ENCODE data around the gene CAMK2B. TPM values are rescaled to one million over a fixed set of nuclear protein-coding genes. Genes with fewer than 3 reads are reported as not detected.

CAMK2B gene
- total RNA-seq, 1 experiment from 2014 or later = 0.34 TPM

- no peak overlapping the region for H3K27ac ChIP-seq (ENCODE audit: low read depth, low read length)
- ChIA-PET POLR2A (no interaction called here), CTCF (no interaction called here), RAD21 (ENCODE audit: low non-redundant PET in 1 of 2, low total read pairs in 2 of 2, uncharacterized antibody in 2 of 2, unreplicated experiment in 2 of 2) (no interaction called here)
- 0 out of 2 replicates have a peak, but pooled peaks cover 5% of the 10 kb centered on the region for H3K27me3 ChIP-seq (ENCODE audit: insufficient read depth, low read length)
- DNase-seq (ENCODE audit: low read depth, low spot score) (no peak), ATAC-seq (no peak)
- no TSS peak for BruUV-seq (replicated peaks)
- no peaks in the 10 kb centered on the region for H4K20me1 ChIP-seq (ENCODE audit: insufficient read depth)
- H3K4me2 ChIP-seq (ENCODE audit: low read length) = no peak overlapping the region
- intact Hi-C loops (cut with micrococcal nuclease) = no loop called here
- H2AFZ ChIP-seq (ENCODE audit: low read depth, low read length, poor library complexity, severe bottlenecking) = no peak overlapping the region
- no peak for TF ChIP-seq CEBPB (IDR thresholded peaks at IDR 0.05; ENCODE audit: low read depth)
- TF ChIP-seq ZFX (IDR thresholded peaks at IDR 0.05) = no peak
- TF ChIP-seq TCF7L2 (IDR thresholded peaks at IDR 0.05; ENCODE audit: borderline replicate concordance, extremely low read depth, insufficient read depth, insufficient read length) = no peak
- no peaks in the 10 kb centered on the region for H3K9me2 ChIP-seq (ENCODE audit: insufficient read depth)
- H3K9me3 ChIP-seq (ENCODE audit: control insufficient read depth in 1 of 2, insufficient read depth in 1 of 2, low read depth in 1 of 2, low read length in 2 of 2) = no peaks in the 10 kb centered on the region
- no peak overlapping the region for H3K4me3 ChIP-seq (replicated peaks in 1 of 2; ENCODE audit: low read depth in 1 of 2, low read length in 2 of 2)
- no peaks in the 10 kb centered on the region for H3K36me3 ChIP-seq (ENCODE audit: control insufficient read depth in 1 of 2, insufficient read depth in 2 of 2, low read length in 2 of 2)
- H3K4me1 ChIP-seq (ENCODE audit: control insufficient read depth in 1 of 2, insufficient read depth in 2 of 2, low read length in 2 of 2) = peaks cover 10 to 11% of the 10 kb centered on the region in 2 experiments
- no peaks in the 10 kb centered on the region for H3K79me2 ChIP-seq (ENCODE audit: insufficient read depth, low read length)
- H3K9ac ChIP-seq (ENCODE audit: low read length) = no peak overlapping the region
Measured at GRCh38 chr7:44173911-44174693, 151.3 kb downstream of the CAMK2B start.

- H3K27ac ChIP-seq (ENCODE audit: low read depth, low read length) = no peak overlapping the region
- H3K79me2 ChIP-seq (ENCODE audit: insufficient read depth, low read length) = no peaks in the 10 kb centered on the region
- TF ChIP-seq EZH2 (IDR thresholded peaks at IDR 0.05) (no peak), ATF3 (IDR thresholded peaks at IDR 0.05) (no peak), POLR2AphosphoS5 (IDR thresholded peaks at IDR 0.05; ENCODE audit: low read depth, low read length) (no peak), JUND (IDR thresholded peaks at IDR 0.05) (no peak), SP1 (IDR thresholded peaks at IDR 0.05; ENCODE audit: low read depth) (no peak), CTCF (IDR thresholded peaks at IDR 0.05 in 2 of 3, conservative IDR thresholded peaks at IDR 0.05 in 1 of 3; ENCODE audit: borderline replicate concordance in 1 of 3, insufficient read depth in 1 of 3, low read depth in 2 of 3, low read length in 2 of 3) (no peak), RAD21 (IDR thresholded peaks at IDR 0.05; ENCODE audit: low read depth) (no peak), EZH2phosphoT487 (IDR thresholded peaks at IDR 0.05; ENCODE audit: borderline replicate concordance) (no peak), TCF7L2 (IDR thresholded peaks at IDR 0.05; ENCODE audit: borderline replicate concordance, extremely low read depth, insufficient read depth, insufficient read length) (no peak), CBX3 (IDR thresholded peaks at IDR 0.05; ENCODE audit: low read depth) (no peak), ZFX (IDR thresholded peaks at IDR 0.05) (no peak), FOSL1 (IDR thresholded peaks at IDR 0.05; ENCODE audit: low read depth) (no peak), ZNF274 (IDR thresholded peaks at IDR 0.05; ENCODE audit: low read depth, low read length) (no peak), YY1 (IDR thresholded peaks at IDR 0.05; ENCODE audit: extremely low read depth, insufficient replicate concordance, low read depth, low read length) (no peak), CEBPB (IDR thresholded peaks at IDR 0.05; ENCODE audit: low read depth) (no peak), SRF (IDR thresholded peaks at IDR 0.05; ENCODE audit: low read depth) (no peak), MAX (IDR thresholded peaks at IDR 0.05) (no peak), POLR2A (IDR thresholded peaks at IDR 0.05; ENCODE audit: borderline replicate concordance, extremely low read depth, insufficient read depth, insufficient read length) (no peak)
- 0 out of 2 replicates have a peak, but pooled peaks cover 5% of the 10 kb centered on the region for H3K27me3 ChIP-seq (ENCODE audit: insufficient read depth, low read length)
- H3K9me3 ChIP-seq (ENCODE audit: control insufficient read depth in 1 of 2, insufficient read depth in 1 of 2, low read depth in 1 of 2, low read length in 2 of 2) = no peaks in the 10 kb centered on the region
- no peak overlapping the region for H3K4me3 ChIP-seq (replicated peaks in 1 of 2; ENCODE audit: low read depth in 1 of 2, low read length in 2 of 2)
- ChIA-PET CTCF (no interaction called here), RAD21 (ENCODE audit: low non-redundant PET in 1 of 2, low total read pairs in 2 of 2, uncharacterized antibody in 2 of 2, unreplicated experiment in 2 of 2) (no interaction called here), POLR2A (no interaction called here)
- intact Hi-C loops (cut with micrococcal nuclease) = no loop called here
- H3K9me2 ChIP-seq (ENCODE audit: insufficient read depth) = no peaks in the 10 kb centered on the region
- H3K4me2 ChIP-seq (ENCODE audit: low read length) = no peak overlapping the region
- DNase-seq (ENCODE audit: low read depth, low spot score) (no peak), ATAC-seq (no peak)
- BruUV-seq (replicated peaks) = no TSS peak
- no peak overlapping the region for H2AFZ ChIP-seq (ENCODE audit: low read depth, low read length, poor library complexity, severe bottlenecking)
- no peaks in the 10 kb centered on the region for H4K20me1 ChIP-seq (ENCODE audit: insufficient read depth)
- no peaks in the 10 kb centered on the region for H3K36me3 ChIP-seq (ENCODE audit: control insufficient read depth in 1 of 2, insufficient read depth in 2 of 2, low read length in 2 of 2)
- peaks cover 8% of the 10 kb centered on the region in 2 experiments for H3K4me1 ChIP-seq (ENCODE audit: control insufficient read depth in 1 of 2, insufficient read depth in 2 of 2, low read length in 2 of 2)
- no peak overlapping the region for H3K9ac ChIP-seq (ENCODE audit: low read length)
Measured at GRCh38 chr7:44172803-44173424, 152.5 kb downstream of the CAMK2B start.
